Esophagus squamous epithelium (tissue), 4 donors: ENCODE data around the gene PDLIM7.

Experiments used
- CTCF ChIP-seq, 6 experiments: fragments of 450-650 bp in 4 of 6; fragments of 200-600 bp in 2 of 6; sonication (generic) in 2 of 6; IDR thresholded peaks; one replicate each; pipeline ENCODE4 v1.5.1; 2016 to 2019; ENCODE audit warnings: antibody characterized with exemption in 6 of 6, mild to moderate bottlenecking in 4 of 6, moderate library complexity in 4 of 6
- POLR2A ChIP-seq, 4 donors: fragments of 450-650 bp; IDR thresholded peaks; one replicate each; pipeline ENCODE4 v1.6.1; 2017; ENCODE audit warnings: antibody characterized with exemption in 4 of 4, mild to moderate bottlenecking in 4 of 4, moderate library complexity in 3 of 4

GRCh38 chr5:177536386-177536785 is 39.0 kb upstream of the PDLIM7 start:
- TF ChIP-seq CTCF (IDR thresholded peaks at IDR 0.05), result no peak
- no peak for TF ChIP-seq POLR2A (IDR thresholded peaks at IDR 0.05)
